GM18519 (cell line): ENCODE data around the gene NCOA5.
"Not testable (repeated sequence)": the region's sequence is repeated elsewhere in the genome, so short reads cannot be mapped to it uniquely, and the experiment has no call there.

Experiments used
- ATAC-seq: cut with Tn5 transposase; IDR thresholded peaks from one replicate; pipeline ENCODE4 v1.9.1; 2021; ENCODE audit warnings: mild to moderate bottlenecking, moderate library complexity; ENCODE audit not compliant: unreplicated experiment, low FRiP score

Gene NCOA5

GRCh38 chr20:46099491-46100287 lies 9.9 kb upstream of the NCOA5 start:
- ATAC-seq: no peak

- ATAC-seq: no peak
These were observed 3.8 kb upstream of the NCOA5 start for GRCh38 chr20:46093531-46093930.

- ATAC-seq: not testable (repeated sequence)
These were observed 2.1 kb upstream of the NCOA5 start for GRCh38 chr20:46091622-46092535.

- ATAC-seq: peak; percentile 21
These were observed 670 bp downstream of the NCOA5 start for GRCh38 chr20:46089167-46089416.

- no peak for ATAC-seq
These were observed 1.2 kb downstream of the NCOA5 start for GRCh38 chr20:46088409-46089166.

GRCh38 chr20:46087161-46087560 lies 2.6 kb downstream of the NCOA5 start:
- ATAC-seq: no peak

- ATAC-seq: no peak
These were observed 4.4 kb downstream of the NCOA5 start for GRCh38 chr20:46085179-46085851.

GRCh38 chr20:46084805-46085178 lies 5.0 kb downstream of the NCOA5 start:
- ATAC-seq: no peak

GRCh38 chr20:46083531-46084061 lies 6.2 kb downstream of the NCOA5 start:
- ATAC-seq: no peak

GRCh38 chr20:46083101-46083500 lies 6.7 kb downstream of the NCOA5 start:
- no peak for ATAC-seq

GRCh38 chr20:46081074-46081473 lies 8.7 kb downstream of the NCOA5 start:
- no peak for ATAC-seq

GRCh38 chr20:46078954-46079353 lies 10.8 kb downstream of the NCOA5 start:
- no peak for ATAC-seq

- no peak for ATAC-seq
These were observed 12.0 kb downstream of the NCOA5 start for GRCh38 chr20:46077642-46078305.

- ATAC-seq: no peak
These were observed 13.0 kb downstream of the NCOA5 start for GRCh38 chr20:46076806-46077205.

GRCh38 chr20:46074006-46074405 lies 15.8 kb downstream of the NCOA5 start:
- ATAC-seq: no peak

- no peak for ATAC-seq
These were observed 16.3 kb downstream of the NCOA5 start for GRCh38 chr20:46073443-46073842.

- ATAC-seq: no peak
These were observed 16.7 kb downstream of the NCOA5 start for GRCh38 chr20:46073024-46073423.

GRCh38 chr20:46071573-46071972 lies 18.2 kb downstream of the NCOA5 start:
- no peak for ATAC-seq

GRCh38 chr20:46070215-46070900 lies 19.4 kb downstream of the NCOA5 start:
- ATAC-seq: no peak
